SHP77 treated with DMSO at 0.1 percent for 48 hours (cell line): ENCODE data around the gene ATP6V0D1.
"Not testable (repeated sequence)": the region's sequence is repeated elsewhere in the genome, so short reads cannot be mapped to it uniquely, and the experiment has no call there.

ENCODE experiments used
- DNase-seq: peaks from one replicate; lab custom pipeline; 2025; lab: John Stamatoyannopoulos, UW

ATP6V0D1 gene

DNA sequence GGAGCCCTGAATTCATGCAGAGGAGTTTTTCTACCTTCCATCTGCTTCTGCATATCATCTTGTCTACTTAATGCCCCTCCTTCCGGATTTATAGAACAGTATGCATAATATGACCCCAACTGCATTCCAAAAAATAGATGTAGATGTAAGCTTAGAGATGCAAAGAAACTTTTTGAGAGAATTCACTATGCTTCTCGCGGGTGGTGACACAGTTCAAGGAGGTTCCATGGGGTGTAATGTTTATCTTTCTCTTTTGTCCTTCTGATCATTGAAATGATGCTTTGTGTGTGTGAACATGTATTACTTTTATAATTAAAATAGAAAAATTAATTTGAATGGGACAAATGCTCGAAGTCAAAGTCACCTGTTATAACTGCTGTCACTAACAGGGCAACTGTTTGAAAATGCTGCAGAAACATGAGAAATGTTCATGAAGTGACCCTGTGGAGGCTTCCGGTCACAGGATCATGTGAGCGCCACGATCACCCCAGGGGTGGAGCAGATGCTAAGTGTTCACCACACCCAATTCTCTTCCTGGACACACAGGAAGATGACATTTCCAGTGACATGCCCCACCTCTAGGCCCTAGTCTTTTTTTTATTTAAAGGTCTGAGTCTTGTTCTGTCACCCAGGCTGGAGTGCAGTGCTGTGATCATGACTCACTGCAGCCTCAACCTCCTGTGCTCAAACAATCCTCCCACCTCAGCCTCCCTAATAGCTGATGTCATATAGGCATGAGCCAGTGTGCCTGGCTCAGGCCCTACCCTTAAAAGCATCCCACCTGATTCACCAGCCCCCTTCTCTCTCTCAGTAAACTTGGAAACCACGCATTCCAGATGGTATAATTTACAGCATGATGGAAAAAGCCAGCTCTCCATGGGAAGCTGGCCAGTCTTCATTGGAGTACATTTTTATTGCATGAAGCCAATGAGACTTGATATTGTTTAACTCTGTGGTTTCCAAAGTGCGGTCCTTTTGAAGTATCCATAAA is 23.4 kb upstream of the ATP6V0D1 start:
- no peak for DNase-seq

DNA sequence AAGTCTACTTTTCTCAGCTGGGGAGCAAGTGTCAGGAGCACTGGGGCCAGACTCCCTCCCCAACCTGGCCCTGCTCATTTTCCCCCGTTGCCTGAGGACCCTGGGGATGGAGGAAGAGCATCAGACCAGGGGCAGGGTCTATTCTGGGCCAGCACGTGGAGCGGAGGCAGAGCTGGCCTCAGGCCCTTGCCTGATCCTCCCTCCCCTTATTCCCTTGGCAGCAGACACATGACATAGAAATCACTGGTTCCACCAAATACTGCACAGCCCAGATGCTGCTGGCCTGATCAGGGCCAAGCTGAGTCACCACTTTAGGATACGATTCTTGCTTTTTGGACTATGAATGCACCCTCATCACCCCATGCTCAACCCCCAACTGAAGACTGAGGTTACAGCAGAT is 18.1 kb upstream of the ATP6V0D1 start:
- no peak for DNase-seq

DNA sequence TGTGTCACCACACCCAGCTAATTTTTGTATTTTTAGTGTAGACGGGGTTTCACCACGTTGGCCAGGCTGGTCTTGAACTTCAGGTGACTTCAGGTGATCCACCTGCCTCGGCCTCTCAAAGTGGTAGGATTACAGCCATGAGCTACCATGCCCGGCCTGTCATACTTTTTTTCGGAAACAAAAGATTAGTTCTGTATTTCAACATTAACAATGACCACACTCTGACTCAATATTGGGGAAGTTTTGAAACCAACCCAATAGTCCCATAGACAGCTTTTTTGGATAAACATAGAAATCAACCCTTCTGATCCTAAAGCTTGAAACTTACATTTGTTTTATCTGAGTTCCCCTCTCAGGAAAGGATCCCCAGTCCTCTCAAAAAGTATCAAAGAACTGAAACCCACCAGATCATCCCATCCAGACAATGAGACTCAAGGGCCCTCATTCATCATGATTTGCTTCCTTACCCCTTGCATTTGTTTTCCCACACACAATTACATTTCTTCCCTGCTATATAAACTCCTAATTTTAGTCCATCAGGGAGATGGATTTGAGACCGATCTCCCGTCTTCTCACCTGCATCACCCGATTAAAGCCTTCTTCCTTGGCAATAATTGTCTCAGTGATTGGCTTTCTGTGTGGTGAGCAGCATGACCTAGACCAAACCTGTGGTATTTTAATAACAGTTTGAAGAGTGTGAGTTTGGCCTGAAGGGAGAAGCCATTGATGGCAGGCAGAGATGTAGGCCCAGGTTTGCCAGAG is 9.6 kb upstream of the ATP6V0D1 start:
- DNase-seq: no peak

DNA sequence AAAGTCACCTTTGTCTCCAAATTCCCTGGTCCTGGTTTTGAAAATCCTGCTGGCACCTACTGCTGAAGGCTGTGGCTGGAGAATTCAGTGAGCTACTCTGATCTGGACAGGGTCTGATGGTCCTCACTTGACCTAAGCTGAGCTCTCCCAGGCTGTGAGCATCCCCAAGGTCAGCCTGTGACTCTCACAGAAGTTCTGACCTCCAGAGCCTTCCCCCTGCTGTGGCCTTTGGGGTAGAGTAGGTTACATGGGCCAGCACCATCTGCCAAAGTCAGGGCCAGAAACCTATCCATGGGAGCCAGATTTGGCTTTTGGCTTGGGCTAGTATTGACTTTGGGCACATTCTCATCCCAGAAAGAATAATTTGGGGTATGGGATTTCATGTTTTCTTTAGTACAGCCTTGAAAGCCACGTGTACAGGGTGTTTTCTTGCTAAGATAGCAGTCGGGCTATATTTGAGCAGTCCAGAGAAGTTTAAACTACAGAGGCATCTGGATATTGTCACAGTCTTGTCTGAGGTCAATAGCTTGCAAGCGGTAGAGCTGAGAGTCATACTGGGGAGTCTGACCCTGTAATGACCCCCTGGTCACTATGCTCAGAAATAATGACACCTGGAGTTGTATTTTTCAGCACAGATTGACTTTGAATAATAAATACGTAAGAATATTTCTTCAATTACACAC is 8.6 kb upstream of the ATP6V0D1 start:
- no peak for DNase-seq

DNA sequence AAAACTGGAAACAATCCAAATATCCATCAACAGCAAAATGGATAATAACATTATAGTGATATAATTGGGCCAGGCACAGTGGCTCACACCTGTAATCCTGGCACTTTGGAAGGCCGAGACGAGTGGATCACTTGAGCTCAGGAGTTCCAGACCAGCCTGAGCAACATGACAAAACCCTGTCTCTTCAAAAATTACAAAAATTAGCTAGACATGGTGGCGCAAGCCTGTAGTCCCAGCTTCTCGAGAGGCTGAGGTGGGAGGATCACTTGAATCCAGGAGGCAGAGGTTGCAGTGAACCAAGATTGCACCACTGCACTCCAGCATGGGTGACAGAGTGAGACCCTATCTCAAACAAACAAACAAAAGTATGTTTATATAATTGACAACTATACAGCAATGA is 6.6 kb upstream of the ATP6V0D1 start:
- DNase-seq: not testable (repeated sequence)

DNA sequence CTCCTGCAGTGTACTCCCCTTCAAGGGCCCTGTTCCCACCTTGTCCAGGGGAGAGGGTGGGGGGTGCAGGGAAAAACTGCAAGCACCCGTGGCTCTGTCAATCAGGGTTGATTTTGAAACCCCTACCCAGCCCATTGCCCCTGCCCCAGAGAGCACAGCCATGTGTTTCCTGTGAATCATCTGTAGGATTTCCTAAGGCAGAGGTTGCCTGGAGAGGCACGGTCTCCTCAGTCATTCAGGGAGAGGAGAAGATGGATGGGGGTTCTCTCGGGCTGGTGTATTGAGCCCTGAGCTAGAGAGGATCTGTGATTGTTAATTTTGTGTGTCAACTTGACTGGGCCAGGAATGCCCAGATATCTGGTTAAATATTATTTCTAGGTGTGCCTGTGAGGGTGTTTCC is 5.8 kb upstream of the ATP6V0D1 start:
- no peak for DNase-seq

DNA sequence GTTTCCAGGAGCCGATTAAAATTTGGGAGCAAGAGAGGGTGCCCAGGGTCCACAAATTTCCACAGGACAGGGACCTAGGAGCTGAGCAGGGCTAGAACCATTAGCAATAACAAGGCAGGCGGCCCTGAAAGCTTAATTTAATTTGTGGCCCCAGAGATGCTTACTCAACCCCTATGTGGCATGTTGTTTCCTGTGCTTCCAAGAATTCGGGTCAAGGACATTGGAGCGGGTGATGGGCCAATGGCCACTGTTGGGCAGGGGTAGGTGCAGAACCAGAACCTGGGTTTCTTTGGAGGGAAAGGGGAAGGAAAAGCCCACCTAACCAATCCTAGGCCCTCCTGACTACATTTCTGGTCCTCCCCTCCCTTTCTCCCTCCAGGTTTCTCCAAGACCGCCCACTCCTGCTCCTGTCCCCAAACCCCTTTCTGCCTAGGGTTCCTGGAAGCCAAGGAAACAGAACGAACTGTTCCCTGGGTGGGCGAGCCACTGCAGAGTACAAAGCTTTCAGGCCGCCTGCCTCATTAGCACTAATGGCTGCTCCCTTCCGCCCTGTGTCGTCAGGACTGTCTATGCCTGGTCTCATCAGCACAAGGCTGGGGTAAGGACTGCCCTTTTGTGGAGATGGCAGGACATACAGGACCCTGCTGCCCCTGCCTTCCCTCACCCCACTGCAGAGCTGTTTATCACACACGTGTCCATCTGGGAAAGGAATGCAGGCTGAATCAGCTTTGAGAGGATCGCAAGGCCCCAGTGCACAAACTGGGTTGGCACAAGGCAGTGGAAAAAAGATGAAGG is 3.0 kb upstream of the ATP6V0D1 start:
- no peak for DNase-seq

DNA sequence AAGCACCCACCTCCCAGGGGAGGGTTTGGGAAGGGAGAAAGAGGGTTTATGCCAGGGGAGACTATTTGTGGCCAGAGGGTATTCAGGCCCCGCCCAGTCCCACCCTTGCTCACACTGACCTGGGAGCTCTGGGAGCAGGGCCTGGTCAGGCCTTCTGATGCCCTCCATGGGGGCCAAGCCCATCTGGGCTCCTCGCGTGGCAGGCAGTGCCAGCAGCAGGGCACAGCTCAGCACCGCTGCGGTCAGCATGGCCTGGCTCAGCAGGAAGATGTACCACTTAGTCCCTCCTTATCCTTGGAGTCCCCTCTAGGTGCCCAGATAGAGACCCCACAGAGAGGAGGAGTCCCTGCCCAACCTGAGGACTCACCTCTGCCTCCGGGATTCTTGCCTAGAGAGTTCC is 2.2 kb upstream of the ATP6V0D1 start, which contains the start of gene AGRP:
Gene AGRP (minus strand): TSS at position 398 of the 400 bp plus-strand sequence. CDS start 149 bp downstream, at position 249.
- DNase-seq: no peak

DNA sequence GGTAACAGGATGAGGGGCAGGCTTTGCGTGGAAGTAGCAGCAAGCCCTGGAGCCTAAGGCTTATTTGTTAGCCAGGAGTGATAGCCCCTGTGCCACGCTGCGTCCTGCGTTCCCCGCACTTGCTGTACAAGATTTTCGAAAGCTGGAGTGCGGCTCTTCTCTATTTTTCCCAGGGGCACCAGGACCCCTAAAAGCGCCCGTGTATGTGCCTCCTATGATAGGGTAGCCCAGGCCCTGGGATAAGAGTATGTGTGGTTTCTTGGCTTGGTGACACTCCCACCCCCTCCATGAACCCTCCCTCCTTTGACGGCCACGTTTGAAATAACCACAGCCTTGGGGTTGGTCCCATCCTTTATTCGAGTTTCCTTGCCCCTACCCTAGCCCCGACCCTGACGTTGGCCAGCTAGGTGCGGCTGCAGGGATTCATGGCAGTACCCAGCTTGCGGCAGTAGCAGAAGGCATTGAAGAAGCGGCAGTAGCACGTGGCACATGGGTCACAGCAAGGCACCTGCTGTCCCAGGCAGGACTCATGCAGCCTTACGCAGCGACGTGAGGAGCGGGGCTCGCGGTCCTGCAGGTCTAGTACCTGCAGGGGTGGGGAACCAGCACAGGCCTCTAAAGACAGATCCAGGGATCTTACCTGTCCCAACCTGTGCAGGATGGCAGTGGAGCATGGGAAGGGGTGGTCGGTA is 1.4 kb upstream of the ATP6V0D1 start:
- no peak for DNase-seq

DNA sequence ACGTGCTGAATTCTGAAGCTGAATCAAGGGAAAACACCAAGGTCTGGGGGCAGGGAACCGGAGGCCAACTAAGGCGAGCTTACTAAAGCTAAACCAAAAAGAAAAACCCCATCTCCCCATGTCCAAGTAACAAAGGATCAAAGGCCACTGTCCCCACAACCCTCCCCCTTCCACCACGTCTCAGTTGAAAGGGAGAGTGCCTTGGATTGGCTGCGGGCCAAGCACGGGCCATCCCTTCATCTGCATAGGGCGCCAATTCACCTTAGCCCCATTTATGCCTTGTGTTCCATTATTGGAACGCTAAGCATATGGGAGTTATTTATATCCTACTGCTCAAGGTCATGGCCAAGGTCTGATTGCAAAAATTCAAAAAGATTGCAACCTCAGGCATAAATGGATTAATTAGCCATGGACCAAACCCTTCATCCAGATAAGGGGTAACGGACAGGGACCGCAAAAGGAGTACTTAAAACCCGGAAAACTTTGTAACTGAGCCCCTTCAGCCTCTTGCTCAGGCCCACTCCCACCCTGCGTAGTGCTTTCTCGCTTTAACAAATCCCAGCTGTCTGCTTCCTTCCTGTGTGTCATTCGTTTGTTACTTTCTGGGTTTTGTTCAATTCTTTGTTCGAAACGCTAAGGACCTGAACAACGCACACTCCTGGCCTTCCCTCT is 740 bp upstream of the ATP6V0D1 start:
- DNase-seq: no peak

DNA sequence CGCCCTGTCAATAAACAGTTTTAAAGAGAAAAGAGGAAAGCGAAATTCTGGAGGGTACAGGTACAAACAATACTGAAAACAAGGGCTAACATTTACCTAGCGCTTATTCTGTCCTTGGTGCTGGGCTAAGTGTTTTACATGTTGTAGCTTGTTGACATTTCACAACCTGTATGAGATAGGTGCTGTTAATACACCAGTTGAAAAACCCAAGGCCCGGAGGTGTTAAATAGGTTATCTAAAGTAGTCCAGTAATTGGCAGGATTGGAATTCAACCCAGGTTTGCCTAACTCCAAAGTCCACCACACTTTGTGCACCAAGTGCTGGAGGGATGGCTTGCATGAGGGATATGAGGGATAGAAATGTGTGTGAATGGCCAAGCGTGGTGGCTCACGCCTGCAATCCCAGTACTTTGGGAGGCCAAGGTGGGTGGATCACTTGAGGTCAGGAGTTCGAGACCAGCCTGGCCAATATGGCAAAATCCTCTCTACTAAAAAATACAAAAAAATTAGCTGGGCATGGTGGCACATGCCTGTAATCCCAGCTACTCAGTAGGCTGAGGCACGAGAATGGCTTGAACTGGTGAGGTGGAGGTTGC is 2.9 kb downstream of the ATP6V0D1 start:
- DNase-seq: no peak

DNA sequence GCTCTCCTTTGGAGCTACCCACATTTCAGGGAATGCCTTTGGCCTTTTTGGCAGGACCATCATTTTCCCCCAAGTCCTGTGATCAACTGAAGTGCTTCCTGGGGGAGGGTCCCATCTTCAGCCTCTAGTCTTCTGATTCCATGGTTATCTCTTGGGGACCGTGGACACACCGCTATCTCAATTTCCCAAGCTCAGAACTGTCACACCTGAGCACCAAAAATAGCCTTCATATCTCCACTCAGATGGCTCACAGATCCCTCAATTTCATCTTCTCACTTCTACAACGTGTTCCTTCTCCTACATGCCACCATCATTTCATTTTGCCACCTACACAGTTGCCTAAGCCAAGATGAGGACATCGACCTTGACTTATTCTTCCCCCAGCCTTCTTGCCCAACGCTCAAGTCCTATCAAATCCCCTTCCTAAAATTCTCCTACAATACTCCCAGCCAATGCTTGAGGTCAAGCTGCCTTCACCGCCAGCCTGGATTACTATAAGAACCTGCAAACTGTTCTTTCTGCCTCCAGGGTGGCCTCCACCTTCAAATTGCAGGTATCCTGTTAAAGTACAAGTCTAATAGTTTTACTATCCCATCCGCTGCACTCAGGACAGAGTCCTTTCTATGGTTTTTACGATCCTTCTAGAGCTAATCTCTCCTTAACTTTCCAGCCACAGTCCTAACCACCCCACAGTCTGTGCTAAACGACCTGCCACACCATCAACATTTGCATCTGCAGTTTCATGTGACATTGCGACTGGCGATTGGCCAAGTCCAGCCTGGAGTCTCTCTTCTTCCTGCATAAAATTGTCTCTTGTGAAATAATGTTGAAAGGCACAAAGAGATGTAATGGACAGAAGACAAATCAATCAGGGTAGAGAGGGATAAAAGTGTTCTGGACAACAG is 6.2 kb downstream of the ATP6V0D1 start:
- no peak for DNase-seq

DNA sequence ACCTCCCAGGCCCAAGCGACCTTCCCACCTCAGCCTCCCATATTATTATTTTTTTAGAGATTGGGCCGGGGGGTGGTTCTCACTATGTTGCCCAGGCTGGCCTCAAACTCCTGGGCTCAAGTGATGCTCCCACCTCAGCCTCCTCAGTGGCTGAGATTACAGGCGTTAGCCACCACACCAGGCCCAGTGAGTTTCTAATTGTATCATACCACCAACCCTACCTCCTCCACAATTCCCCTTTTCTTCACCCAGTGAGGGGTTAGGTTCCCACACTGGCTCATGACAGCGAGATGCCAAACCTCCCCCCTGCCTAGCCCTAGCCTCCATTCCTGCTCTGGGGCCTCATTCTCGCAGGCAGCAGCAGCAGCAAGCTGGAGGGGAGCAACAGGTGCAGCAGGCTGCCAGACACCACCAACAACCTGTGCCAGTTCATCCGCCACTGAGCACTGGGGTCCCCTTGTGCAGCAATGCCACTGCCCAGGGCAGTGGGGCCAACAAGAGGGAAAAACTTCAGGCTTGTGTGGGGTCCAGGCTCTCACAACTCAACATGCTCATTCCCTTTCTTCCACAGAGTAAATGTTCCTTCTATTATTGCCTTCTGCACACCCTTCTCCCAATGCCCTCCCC is 9.1 kb downstream of the ATP6V0D1 start:
- no peak for DNase-seq

DNA sequence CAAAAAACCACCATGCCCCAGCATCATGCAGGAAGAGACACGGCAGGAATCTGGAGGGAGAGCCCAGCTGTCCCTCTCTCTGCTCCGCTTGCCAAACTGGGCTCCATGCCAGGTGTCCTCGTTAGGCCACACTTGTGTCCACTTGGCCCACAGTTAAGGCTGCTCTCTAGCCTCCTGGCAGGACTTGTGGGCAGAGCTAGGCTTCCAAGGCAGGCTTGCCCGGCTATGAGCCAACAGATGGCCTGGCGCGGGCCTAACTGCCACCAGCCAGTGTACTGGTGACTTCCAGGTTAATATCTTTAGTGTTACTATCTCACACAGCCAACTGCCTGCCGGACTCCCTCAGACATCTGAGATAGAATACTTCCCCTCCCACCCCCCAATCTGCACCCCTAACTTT is 10.6 kb downstream of the ATP6V0D1 start:
- DNase-seq: peak; percentile 69

DNA sequence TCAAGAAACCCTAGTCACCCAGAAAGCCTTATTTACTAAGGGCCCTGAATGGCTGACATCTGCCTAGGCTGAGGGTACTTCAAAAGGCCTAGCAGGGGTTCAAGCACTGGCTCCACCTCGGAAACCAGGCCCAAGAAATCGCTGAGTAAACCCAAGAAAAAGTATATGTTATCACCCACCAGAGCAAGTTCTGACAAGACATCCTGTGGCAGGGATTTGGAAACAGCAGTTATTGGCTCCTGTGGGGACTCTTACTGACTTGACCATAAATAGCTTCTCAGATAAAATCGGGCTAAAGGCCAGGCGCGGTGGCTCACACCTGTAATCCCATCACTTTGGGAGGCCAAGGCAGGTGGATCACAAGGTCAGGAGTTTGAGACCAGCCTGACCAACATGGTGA is 12.2 kb downstream of the ATP6V0D1 start:
- DNase-seq: no peak

DNA sequence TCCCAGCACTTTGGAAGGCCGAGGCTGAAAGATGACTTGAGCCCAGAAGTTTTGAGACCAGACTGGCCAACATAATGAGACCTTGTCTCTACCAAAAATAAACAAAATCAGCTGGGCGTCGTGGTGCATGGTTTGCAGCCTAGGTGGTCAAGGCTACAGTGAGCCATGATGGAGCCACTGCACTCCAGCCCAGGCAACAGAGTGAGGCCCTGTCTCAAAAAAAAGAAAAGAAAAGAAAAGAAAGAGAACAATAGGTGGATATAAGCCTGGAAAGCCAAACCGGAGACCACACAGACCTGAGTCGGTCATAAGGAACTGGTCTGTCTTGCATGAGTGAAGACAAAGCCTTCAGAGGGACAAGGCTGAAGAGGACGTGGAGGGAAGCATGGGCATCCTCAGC is 14.4 kb downstream of the ATP6V0D1 start:
- no peak for DNase-seq

DNA sequence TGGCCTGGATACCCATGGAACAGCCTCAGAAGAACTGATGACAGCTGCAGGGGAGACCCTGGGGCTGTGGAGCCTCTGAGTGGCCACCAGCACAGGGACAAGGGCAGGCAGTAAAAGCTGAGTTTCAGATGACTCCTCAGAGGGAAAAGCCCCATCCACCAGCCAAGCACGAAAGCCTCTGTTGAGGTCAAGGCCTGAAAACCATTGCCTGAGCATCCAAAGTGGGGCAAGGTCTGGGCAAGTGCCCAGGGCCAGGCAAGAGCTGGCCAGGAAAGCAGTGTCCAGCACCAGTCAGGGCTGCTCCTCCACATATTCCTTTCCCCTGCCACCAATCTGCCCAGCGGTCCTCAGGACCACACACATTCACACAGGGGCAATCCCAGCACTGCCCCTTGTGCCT is 16.4 kb downstream of the ATP6V0D1 start:
- DNase-seq: no peak

DNA sequence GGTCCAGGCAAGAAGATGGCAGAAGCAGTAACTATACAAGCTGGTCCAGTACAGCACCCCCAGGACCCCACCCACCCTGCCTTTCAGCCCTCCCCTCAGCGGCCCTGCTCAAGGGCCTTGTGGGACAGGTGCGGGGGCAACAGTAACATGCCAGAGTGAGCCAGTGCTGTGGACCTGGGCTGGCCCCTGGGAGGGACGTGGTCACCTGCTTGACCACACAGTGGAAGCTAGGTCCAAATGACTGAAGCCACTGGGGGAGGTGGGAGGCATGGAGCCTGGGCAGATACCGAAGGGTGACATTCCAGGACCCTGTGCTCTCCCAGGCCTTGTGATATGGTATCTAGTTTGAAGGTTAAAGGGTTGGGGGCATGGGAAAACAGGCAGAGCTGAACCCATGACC is 17.3 kb downstream of the ATP6V0D1 start:
- no peak for DNase-seq
